OCI-LY1 (cell line): ENCODE results near the gene PPP1R12A.
"Not testable (repeated sequence)": the region's sequence is repeated elsewhere in the genome, so short reads cannot be mapped to it uniquely, and the experiment has no call there.

ENCODE experiments used
- H2AFZ ChIP-seq: fragments of 200-600 bp; sonication (generic), shearing (Covaris generic); 2 replicates; pipeline ENCODE4 v1.6.0; 2014; ENCODE audit warnings: antibody characterized with exemption, mild to moderate bottlenecking, low read length
- H3F3A ChIP-seq: fragments of 200-600 bp; sonication (generic), shearing (Covaris generic); 2 replicates; pipeline ENCODE4 v1.6.0; 2014; ENCODE audit warnings: mild to moderate bottlenecking, antibody characterized with exemption, low read length, moderate library complexity; ENCODE audit not compliant: insufficient read depth
- H3K27ac ChIP-seq: fragments of 200-600 bp; sonication (generic); 2 replicates; pipeline ENCODE4 v1.5.1; 2014; ENCODE audit warnings: low read length, mixed run types, mild to moderate bottlenecking, low read depth; ENCODE audit not compliant: poor library complexity, severe bottlenecking
- H3K27me3 ChIP-seq: fragments of 200-600 bp; sonication (generic); 2 replicates; pipeline ENCODE4 v1.6.0; 2014; ENCODE audit warnings: antibody characterized with exemption, mild to moderate bottlenecking, low read length, moderate library complexity; ENCODE audit not compliant: insufficient read depth
- H3K36me3 ChIP-seq: fragments of 200-600 bp; sonication (generic); 2 replicates; pipeline ENCODE4 v1.6.1; 2014; ENCODE audit warnings: mild to moderate bottlenecking, antibody characterized with exemption, low read length, moderate library complexity, mixed read lengths; ENCODE audit not compliant: insufficient read depth
- H3K4me1 ChIP-seq: fragments of 200-600 bp; sonication (generic); 2 replicates; pipeline ENCODE4 v1.5.1; 2014; ENCODE audit warnings: mild to moderate bottlenecking, low read length, moderate library complexity; ENCODE audit not compliant: insufficient read depth, severe bottlenecking
- H3K4me2 ChIP-seq: fragments of 200-600 bp; sonication (generic), shearing (Covaris generic); 2 replicates; pipeline ENCODE4 v1.6.1; 2014; ENCODE audit warnings: low read length
- H3K4me3 ChIP-seq: fragments of 200-600 bp; sonication (generic); 2 replicates; pipeline ENCODE4 v1.5.1; 2014; ENCODE audit warnings: low read length, low read depth, mild to moderate bottlenecking, mixed read lengths; ENCODE audit not compliant: poor library complexity, severe bottlenecking
- H3K79me2 ChIP-seq: fragments of 200-600 bp; shearing (Covaris generic); 2 replicates; pipeline ENCODE4 v1.6.1; 2016; ENCODE audit warnings: mixed run types, low read length, mixed read lengths; ENCODE audit not compliant: insufficient read depth
- H3K9ac ChIP-seq: fragments of 200-600 bp; sonication (generic), shearing (Covaris generic); 2 replicates; pipeline ENCODE4 v1.6.1; 2014; ENCODE audit warnings: mild to moderate bottlenecking, low read length, mixed read lengths
- H3K9me2 ChIP-seq: fragments of 200-600 bp; sonication (generic), shearing (Covaris generic); 2 replicates; pipeline ENCODE4 v1.6.1; 2014; ENCODE audit warnings: low read depth, mild to moderate bottlenecking, low read length, mixed read lengths
- H3K9me3 ChIP-seq: fragments of 200-600 bp; shearing (Covaris generic); 2 replicates; pipeline ENCODE4 v1.6.1; 2014; ENCODE audit warnings: low read length, mixed read lengths
- H4K20me1 ChIP-seq: fragments of 200-600 bp; sonication (generic), shearing (Covaris generic); 2 replicates; pipeline ENCODE4 v1.6.0; 2016; ENCODE audit warnings: mild to moderate bottlenecking, low read length; ENCODE audit not compliant: insufficient read depth
- CTCF ChIP-seq: fragments of 200-600 bp; sonication (generic), shearing (Covaris generic); IDR thresholded peaks from 2 replicates; pipeline ENCODE4 v1.5.1; 2017; ENCODE audit warnings: mild to moderate bottlenecking, antibody characterized with exemption, low read length, moderate library complexity, mixed read lengths
- EZH2 ChIP-seq: fragments of 200-600 bp; sonication (generic), shearing (Covaris generic); IDR thresholded peaks from 2 replicates; pipeline ENCODE4 v1.8.0; 2017; ENCODE audit warnings: borderline replicate concordance, mixed run types, mild to moderate bottlenecking, antibody characterized with exemption, low read length, moderate library complexity, mixed read lengths

The PPP1R12A gene

GRCh38 chr12:79945433-79945832, 10.5 kb upstream of the PPP1R12A start:
- Histone ChIP-seq H3K36me3 (no peaks in the 10 kb centered on the region), H3K4me2 (no peak overlapping the region), H3K9me2 (no peaks in the 10 kb centered on the region), H3K9me3 (no peaks in the 10 kb centered on the region), H3K27me3 (no peaks in the 10 kb centered on the region), H3K79me2 (no peaks in the 10 kb centered on the region), H3F3A (no peaks in the 10 kb centered on the region), H3K27ac (no peak overlapping the region), H2AFZ (no peak overlapping the region), H3K4me3 (no peak overlapping the region), H3K4me1 (no peaks in the 10 kb centered on the region), H3K9ac (no peak overlapping the region), H4K20me1 (no peaks in the 10 kb centered on the region)
- TF ChIP-seq CTCF: no peak
- TF ChIP-seq EZH2: no peak

GRCh38 chr12:79944565-79944964, 9.7 kb upstream of the PPP1R12A start:
- no peaks in the 10 kb centered on the region for H3K36me3 ChIP-seq
- no peak overlapping the region for H3K27ac ChIP-seq
- H3K9me3 ChIP-seq: no peaks in the 10 kb centered on the region
- H4K20me1 ChIP-seq: no peaks in the 10 kb centered on the region
- no peak for TF ChIP-seq EZH2
- no peak for TF ChIP-seq CTCF
- no peaks in the 10 kb centered on the region for H3F3A ChIP-seq
- no peaks in the 10 kb centered on the region for H3K4me1 ChIP-seq
- no peaks in the 10 kb centered on the region for H3K27me3 ChIP-seq
- H3K79me2 ChIP-seq: no peaks in the 10 kb centered on the region
- H3K4me3 ChIP-seq: no peak overlapping the region
- H2AFZ ChIP-seq: no peak overlapping the region
- H3K9ac ChIP-seq: no peak overlapping the region
- H3K9me2 ChIP-seq: no peaks in the 10 kb centered on the region
- H3K4me2 ChIP-seq: no peak overlapping the region

- H3K27me3 ChIP-seq, H3K36me3 ChIP-seq, H4K20me1 ChIP-seq, H3K4me2 ChIP-seq, H3K27ac ChIP-seq, H3K4me3 ChIP-seq, H3K4me1 ChIP-seq, H3K9me2 ChIP-seq, H3K9ac ChIP-seq, H3K79me2 ChIP-seq, H3F3A ChIP-seq, H2AFZ ChIP-seq, H3K9me3 ChIP-seq: not testable (repeated sequence)
These were observed 7.9 kb upstream of the PPP1R12A start for GRCh38 chr12:79942846-79943245.

- Histone ChIP-seq H3K4me2 (no peak overlapping the region), H3K27ac (no peak overlapping the region), H3K79me2 (no peaks in the 10 kb centered on the region), H3K36me3 (no peaks in the 10 kb centered on the region), H3K27me3 (no peaks in the 10 kb centered on the region), H4K20me1 (no peaks in the 10 kb centered on the region), H3K9me3 (no peaks in the 10 kb centered on the region), H3K9ac (no peak overlapping the region), H3K4me1 (peaks cover 11% of the 10 kb centered on the region), H2AFZ (no peak overlapping the region), H3F3A (no peaks in the 10 kb centered on the region), H3K4me3 (no peak overlapping the region), H3K9me2 (no peaks in the 10 kb centered on the region)
- no peak for TF ChIP-seq CTCF
- no peak for TF ChIP-seq EZH2
These were observed 4.9 kb upstream of the PPP1R12A start for GRCh38 chr12:79939728-79940310.
